Measurements from ENCODE around the gene CD99.

DNA sequence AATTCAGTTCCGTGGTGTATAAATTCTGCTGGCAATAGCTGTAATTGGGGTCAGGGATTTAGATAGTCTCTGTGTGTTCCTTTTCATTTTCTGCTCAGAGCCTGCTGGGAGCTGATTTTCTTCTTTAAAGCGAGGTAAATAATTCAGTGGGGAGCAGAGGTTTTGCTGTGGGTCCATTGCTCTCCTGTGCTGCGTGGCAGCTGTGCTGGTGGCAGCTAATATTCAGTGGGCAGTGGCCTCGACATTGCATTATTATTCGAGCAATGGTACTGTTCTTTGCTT, 74.4 kb downstream of the CD99 start:
- TF ChIP-seq, protein P1, sequence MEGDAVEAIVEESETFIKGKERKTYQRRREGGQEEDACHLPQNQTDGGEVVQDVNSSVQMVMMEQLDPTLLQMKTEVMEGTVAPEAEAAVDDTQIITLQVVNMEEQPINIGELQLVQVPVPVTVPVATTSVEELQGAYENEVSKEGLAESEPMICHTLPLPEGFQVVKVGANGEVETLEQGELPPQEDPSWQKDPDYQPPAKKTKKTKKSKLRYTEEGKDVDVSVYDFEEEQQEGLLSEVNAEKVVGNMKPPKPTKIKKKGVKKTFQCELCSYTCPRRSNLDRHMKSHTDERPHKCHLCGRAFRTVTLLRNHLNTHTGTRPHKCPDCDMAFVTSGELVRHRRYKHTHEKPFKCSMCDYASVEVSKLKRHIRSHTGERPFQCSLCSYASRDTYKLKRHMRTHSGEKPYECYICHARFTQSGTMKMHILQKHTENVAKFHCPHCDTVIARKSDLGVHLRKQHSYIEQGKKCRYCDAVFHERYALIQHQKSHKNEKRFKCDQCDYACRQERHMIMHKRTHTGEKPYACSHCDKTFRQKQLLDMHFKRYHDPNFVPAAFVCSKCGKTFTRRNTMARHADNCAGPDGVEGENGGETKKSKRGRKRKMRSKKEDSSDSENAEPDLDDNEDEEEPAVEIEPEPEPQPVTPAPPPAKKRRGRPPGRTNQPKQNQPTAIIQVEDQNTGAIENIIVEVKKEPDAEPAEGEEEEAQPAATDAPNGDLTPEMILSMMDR (IDR thresholded peaks at IDR 0.05), result no peak
- TF ChIP-seq POLR2A (IDR thresholded peaks at IDR 0.05) (no peak), EP300 (IDR thresholded peaks at IDR 0.05) (no peak)
